ENCODE data around the gene NFILZ. TPM values are rescaled to one million over a fixed set of nuclear protein-coding genes. Genes with fewer than 3 reads are reported as not detected.
"Not testable (repeated sequence)": the region's sequence is repeated elsewhere in the genome, so short reads cannot be mapped to it uniquely, and the experiment has no call there.

The NFILZ gene
- total RNA-seq, 1 donor from 2014 or later = not detected

- Mint-ChIP-seq H3K36me3 (no peaks in the 10 kb centered on the region), H3K9me3 (no peaks in the 10 kb centered on the region), H3K4me3 (no peak overlapping the region), H3K4me1 (ENCODE audit: unreplicated experiment) (peaks cover 5% of the 10 kb centered on the region), H3K27me3 (peaks cover 12% of the 10 kb centered on the region), H3K27ac (no peak overlapping the region)
- TF ChIP-seq, protein P1, sequence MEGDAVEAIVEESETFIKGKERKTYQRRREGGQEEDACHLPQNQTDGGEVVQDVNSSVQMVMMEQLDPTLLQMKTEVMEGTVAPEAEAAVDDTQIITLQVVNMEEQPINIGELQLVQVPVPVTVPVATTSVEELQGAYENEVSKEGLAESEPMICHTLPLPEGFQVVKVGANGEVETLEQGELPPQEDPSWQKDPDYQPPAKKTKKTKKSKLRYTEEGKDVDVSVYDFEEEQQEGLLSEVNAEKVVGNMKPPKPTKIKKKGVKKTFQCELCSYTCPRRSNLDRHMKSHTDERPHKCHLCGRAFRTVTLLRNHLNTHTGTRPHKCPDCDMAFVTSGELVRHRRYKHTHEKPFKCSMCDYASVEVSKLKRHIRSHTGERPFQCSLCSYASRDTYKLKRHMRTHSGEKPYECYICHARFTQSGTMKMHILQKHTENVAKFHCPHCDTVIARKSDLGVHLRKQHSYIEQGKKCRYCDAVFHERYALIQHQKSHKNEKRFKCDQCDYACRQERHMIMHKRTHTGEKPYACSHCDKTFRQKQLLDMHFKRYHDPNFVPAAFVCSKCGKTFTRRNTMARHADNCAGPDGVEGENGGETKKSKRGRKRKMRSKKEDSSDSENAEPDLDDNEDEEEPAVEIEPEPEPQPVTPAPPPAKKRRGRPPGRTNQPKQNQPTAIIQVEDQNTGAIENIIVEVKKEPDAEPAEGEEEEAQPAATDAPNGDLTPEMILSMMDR (conservative IDR thresholded peaks at IDR 0.05) = no peak
- DNase-seq (ENCODE audit: extremely low spot score, unreplicated experiment) = no peak
Observed at GRCh38 chr19:8617984-8618383, 12.4 kb upstream of the NFILZ start.

DNA sequence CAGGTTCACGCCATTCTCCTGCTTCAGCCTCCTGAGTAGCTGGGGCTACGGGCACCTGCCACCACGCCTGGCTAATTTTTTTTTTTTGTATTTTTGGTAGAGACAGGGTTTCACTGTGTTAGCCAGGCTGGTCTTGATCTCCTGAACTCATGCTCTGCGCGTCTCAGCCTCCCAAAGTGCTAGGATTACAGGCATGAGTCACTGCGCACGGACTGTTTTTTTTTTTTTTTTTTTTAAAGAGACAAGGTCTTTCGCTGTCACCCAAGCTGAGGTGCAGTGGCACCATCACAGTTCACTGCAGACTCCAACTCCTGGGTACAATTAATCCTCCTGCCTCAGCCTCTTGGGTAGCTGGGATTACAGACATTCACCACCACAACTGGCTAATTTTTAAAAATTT lies 11.7 kb upstream of the NFILZ start:
- no peak for DNase-seq (ENCODE audit: extremely low spot score, unreplicated experiment)
- Mint-ChIP-seq H3K36me3 (no peaks in the 10 kb centered on the region), H3K4me3 (no peak overlapping the region), H3K9me3 (no peaks in the 10 kb centered on the region), H3K4me1 (ENCODE audit: unreplicated experiment) (peaks cover 5% of the 10 kb centered on the region), H3K27ac (no peak overlapping the region), H3K27me3 (peaks cover 12% of the 10 kb centered on the region)
- TF ChIP-seq, protein P1 (conservative IDR thresholded peaks at IDR 0.05) = no peak

GRCh38 chr19:8622886-8623285 lies 7.5 kb upstream of the NFILZ start:
- not testable (repeated sequence) for H3K27me3 Mint-ChIP-seq; DNase-seq (ENCODE audit: extremely low spot score, unreplicated experiment); H3K27ac Mint-ChIP-seq; H3K9me3 Mint-ChIP-seq; H3K4me3 Mint-ChIP-seq; H3K4me1 Mint-ChIP-seq (ENCODE audit: unreplicated experiment); H3K36me3 Mint-ChIP-seq
- TF ChIP-seq, protein P1 (conservative IDR thresholded peaks at IDR 0.05) = peak; percentile 51

GRCh38 chr19:8626842-8627241 lies 3.6 kb upstream of the NFILZ start:
- TF ChIP-seq, protein P1 (conservative IDR thresholded peaks at IDR 0.05) = no peak
- peaks cover 8% of the 10 kb centered on the region for H3K27me3 Mint-ChIP-seq
- H3K9me3 Mint-ChIP-seq = no peaks in the 10 kb centered on the region
- H3K4me1 Mint-ChIP-seq (ENCODE audit: unreplicated experiment) = no peaks in the 10 kb centered on the region
- no peak overlapping the region for H3K27ac Mint-ChIP-seq
- H3K36me3 Mint-ChIP-seq = no peaks in the 10 kb centered on the region
- DNase-seq (ENCODE audit: extremely low spot score, unreplicated experiment) = no peak
- no peak overlapping the region for H3K4me3 Mint-ChIP-seq

- Mint-ChIP-seq H3K4me1 (ENCODE audit: unreplicated experiment) (no peaks in the 10 kb centered on the region), H3K9me3 (no peaks in the 10 kb centered on the region), H3K27me3 (peaks cover 8% of the 10 kb centered on the region), H3K27ac (no peak overlapping the region), H3K4me3 (no peak overlapping the region), H3K36me3 (no peaks in the 10 kb centered on the region)
- TF ChIP-seq, protein P1 (conservative IDR thresholded peaks at IDR 0.05) = no peak
- no peak for DNase-seq (ENCODE audit: extremely low spot score, unreplicated experiment)
Observed at GRCh38 chr19:8629184-8629583, 1.2 kb upstream of the NFILZ start.
